Testis (tissue), 2 donors: ENCODE results near the gene CCDC83.

Experiments
- POLR2A ChIP-seq: fragments of 450-650 bp; IDR thresholded peaks from one replicate; pipeline ENCODE4 v1.6.1; 2017; ENCODE audit warnings: antibody characterized with exemption, mild to moderate bottlenecking, moderate library complexity
- TF ChIP-seq, protein P1 (sequence below), 3 experiments: fragments of 450-650 bp in 2 of 3; fragments of 200-600 bp in 1 of 3; sonication (generic) in 1 of 3; IDR thresholded peaks; one replicate each; pipeline ENCODE4 v1.5.1; 2016 to 2019; ENCODE audit warnings: antibody characterized with exemption in 3 of 3, mild to moderate bottlenecking in 2 of 3, moderate library complexity in 1 of 3

DNA sequence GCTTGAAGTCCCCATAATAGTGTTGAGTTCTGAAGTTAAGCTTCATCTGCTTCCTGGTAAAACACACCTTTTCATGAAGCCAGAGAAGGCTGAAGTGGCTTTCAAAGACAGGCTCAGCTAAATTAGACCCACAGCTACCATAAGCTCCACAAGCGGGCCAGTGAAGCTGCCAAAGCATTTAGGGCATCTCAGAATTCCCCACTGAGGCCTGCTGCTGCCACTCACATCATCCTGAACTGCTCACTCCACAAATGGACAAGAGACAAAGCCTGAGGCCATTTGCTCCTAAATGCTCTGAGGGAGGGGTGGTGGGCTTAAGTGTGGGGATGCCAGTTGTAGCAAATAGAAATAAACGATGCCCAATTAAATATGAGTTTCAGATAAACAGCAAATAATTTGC is 14.6 kb downstream of the CCDC83 start:
- TF ChIP-seq POLR2A, result no peak
- TF ChIP-seq, protein P1, sequence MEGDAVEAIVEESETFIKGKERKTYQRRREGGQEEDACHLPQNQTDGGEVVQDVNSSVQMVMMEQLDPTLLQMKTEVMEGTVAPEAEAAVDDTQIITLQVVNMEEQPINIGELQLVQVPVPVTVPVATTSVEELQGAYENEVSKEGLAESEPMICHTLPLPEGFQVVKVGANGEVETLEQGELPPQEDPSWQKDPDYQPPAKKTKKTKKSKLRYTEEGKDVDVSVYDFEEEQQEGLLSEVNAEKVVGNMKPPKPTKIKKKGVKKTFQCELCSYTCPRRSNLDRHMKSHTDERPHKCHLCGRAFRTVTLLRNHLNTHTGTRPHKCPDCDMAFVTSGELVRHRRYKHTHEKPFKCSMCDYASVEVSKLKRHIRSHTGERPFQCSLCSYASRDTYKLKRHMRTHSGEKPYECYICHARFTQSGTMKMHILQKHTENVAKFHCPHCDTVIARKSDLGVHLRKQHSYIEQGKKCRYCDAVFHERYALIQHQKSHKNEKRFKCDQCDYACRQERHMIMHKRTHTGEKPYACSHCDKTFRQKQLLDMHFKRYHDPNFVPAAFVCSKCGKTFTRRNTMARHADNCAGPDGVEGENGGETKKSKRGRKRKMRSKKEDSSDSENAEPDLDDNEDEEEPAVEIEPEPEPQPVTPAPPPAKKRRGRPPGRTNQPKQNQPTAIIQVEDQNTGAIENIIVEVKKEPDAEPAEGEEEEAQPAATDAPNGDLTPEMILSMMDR (IDR thresholded peaks at IDR 0.05), result no peak
